ENCODE data around the gene MRPL41. TPM values are rescaled to one million over a fixed set of nuclear protein-coding genes. Genes with fewer than 3 reads are reported as not detected.

The MRPL41 gene
- total and polyA plus RNA-seq, 2 of the 13 experiments (the other 11 are each of a cell fraction or from before 2014, with no cell fraction given), result 20.9 to 54.0 TPM

DNA sequence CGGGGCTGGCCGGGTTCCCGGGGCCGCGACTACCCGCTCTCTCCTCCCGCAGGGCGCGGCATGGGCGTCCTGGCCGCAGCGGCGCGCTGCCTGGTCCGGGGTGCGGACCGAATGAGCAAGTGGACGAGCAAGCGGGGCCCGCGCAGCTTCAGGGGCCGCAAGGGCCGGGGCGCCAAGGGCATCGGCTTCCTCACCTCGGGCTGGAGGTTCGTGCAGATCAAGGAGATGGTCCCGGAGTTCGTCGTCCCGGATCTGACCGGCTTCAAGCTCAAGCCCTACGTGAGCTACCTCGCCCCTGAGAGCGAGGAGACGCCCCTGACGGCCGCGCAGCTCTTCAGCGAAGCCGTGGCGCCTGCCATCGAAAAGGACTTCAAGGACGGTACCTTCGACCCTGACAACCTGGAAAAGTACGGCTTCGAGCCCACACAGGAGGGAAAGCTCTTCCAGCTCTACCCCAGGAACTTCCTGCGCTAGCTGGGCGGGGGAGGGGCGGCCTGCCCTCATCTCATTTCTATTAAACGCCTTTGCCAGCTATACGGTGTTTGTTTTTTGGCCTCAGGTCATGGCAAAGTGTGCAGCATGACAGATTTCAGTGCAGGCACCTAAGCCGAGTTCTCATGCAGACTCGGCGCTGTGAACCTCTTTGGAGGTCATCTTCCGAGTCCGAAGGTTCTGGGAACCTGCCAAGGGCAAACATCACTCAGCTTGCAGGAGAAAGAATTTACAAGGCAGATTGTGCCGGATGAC is 516 bp downstream of the MRPL41 start (continued):
- TF ChIP-seq RARG (CRISPR knock-in tag; IDR thresholded peaks at IDR 0.05; ENCODE audit: low read depth) (no peak), ATF3 (CRISPR knock-in tag; IDR thresholded peaks at IDR 0.05) (no peak), CC2D1A (CRISPR knock-in tag; IDR thresholded peaks at IDR 0.05) (no peak), ZNF556 (CRISPR knock-in tag; IDR thresholded peaks at IDR 0.05; ENCODE audit: borderline replicate concordance) (no peak), NCOA1 (CRISPR knock-in tag; IDR thresholded peaks at IDR 0.05) (no peak), RAD21 (CRISPR knock-in tag; IDR thresholded peaks at IDR 0.05) (0 out of 2 replicates have a peak, but pooled peaks have one; percentile 21), IRF2 (CRISPR knock-in tag; IDR thresholded peaks at IDR 0.05) (no peak), ZBTB49 (CRISPR knock-in tag; IDR thresholded peaks at IDR 0.05; ENCODE audit: borderline replicate concordance) (no peak), ZNF530 (CRISPR knock-in tag; IDR thresholded peaks at IDR 0.05; ENCODE audit: low read depth) (no peak), ZUFSP (CRISPR knock-in tag; IDR thresholded peaks at IDR 0.05; ENCODE audit: borderline replicate concordance) (no peak), ZNF564 (CRISPR knock-in tag; IDR thresholded peaks at IDR 0.05) (no peak), ZNF230 (CRISPR knock-in tag; IDR thresholded peaks at IDR 0.05) (no peak; the same call in 1 of the 2 replicates), MED13 (CRISPR knock-in tag; IDR thresholded peaks at IDR 0.05) (no peak), MLX (CRISPR knock-in tag; IDR thresholded peaks at IDR 0.05) (no peak), TOPORS (CRISPR knock-in tag; IDR thresholded peaks at IDR 0.05) (no peak), ZFP36L2 (CRISPR knock-in tag; IDR thresholded peaks at IDR 0.05) (no peak), MED8 (CRISPR knock-in tag; IDR thresholded peaks at IDR 0.05; ENCODE audit: insufficient replicate concordance) (no peak), ZNF44 (CRISPR knock-in tag; IDR thresholded peaks at IDR 0.05) (no peak), RBM39 (IDR thresholded peaks at IDR 0.05; ENCODE audit: low read depth, low read length, poor library complexity, severe bottlenecking) (no peak), MTERF4 (CRISPR knock-in tag; IDR thresholded peaks at IDR 0.05) (no peak)
- TF ChIP-seq, protein P1, sequence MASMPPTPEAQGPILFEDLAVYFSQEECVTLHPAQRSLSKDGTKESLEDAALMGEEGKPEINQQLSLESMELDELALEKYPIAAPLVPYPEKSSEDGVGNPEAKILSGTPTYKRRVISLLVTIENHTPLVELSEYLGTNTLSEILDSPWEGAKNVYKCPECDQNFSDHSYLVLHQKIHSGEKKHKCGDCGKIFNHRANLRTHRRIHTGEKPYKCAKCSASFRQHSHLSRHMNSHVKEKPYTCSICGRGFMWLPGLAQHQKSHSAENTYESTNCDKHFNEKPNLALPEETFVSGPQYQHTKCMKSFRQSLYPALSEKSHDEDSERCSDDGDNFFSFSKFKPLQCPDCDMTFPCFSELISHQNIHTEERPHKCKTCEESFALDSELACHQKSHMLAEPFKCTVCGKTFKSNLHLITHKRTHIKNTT (CRISPR knock-in tag; IDR thresholded peaks at IDR 0.05), result no peak

Measured in HepG2 (cell line).